GM18907 (cell line): ENCODE results near the gene POU2AF1.
"Not testable (repeated sequence)": the region's sequence is repeated elsewhere in the genome, so short reads cannot be mapped to it uniquely, and the experiment has no call there.

Experiments used
- ATAC-seq: cut with Tn5 transposase; IDR thresholded peaks from one replicate; pipeline ENCODE4 v1.9.1; 2021; ENCODE audit warnings: mild to moderate bottlenecking, moderate library complexity; ENCODE audit not compliant: unreplicated experiment

POU2AF1 gene

GRCh38 chr11:111322534-111322933 is 56.5 kb downstream of the POU2AF1 start:
- no peak for ATAC-seq

GRCh38 chr11:111320728-111321568 is 58.1 kb downstream of the POU2AF1 start:
- no peak for ATAC-seq

GRCh38 chr11:111320199-111320598 is 58.9 kb downstream of the POU2AF1 start:
- ATAC-seq: not testable (repeated sequence)

GRCh38 chr11:111319296-111319695 is 59.8 kb downstream of the POU2AF1 start:
- no peak for ATAC-seq

GRCh38 chr11:111312076-111312475 is 67.0 kb downstream of the POU2AF1 start:
- ATAC-seq: no peak

GRCh38 chr11:111310723-111311122 is 68.4 kb downstream of the POU2AF1 start:
- no peak for ATAC-seq

- ATAC-seq: no peak
These were observed 69.0 kb downstream of the POU2AF1 start for GRCh38 chr11:111310088-111310487.

- ATAC-seq: no peak
These were observed 69.7 kb downstream of the POU2AF1 start for GRCh38 chr11:111309215-111309915.

GRCh38 chr11:111308140-111308539 is 70.9 kb downstream of the POU2AF1 start:
- ATAC-seq: no peak

GRCh38 chr11:111307472-111308108 is 71.5 kb downstream of the POU2AF1 start:
- no peak for ATAC-seq

- no peak for ATAC-seq
These were observed 72.8 kb downstream of the POU2AF1 start for GRCh38 chr11:111306321-111306720.

- ATAC-seq: no peak
These were observed 73.2 kb downstream of the POU2AF1 start for GRCh38 chr11:111305876-111306275.

- no peak for ATAC-seq
These were observed 73.8 kb downstream of the POU2AF1 start for GRCh38 chr11:111305162-111305802.

- ATAC-seq: no peak
These were observed 75.6 kb downstream of the POU2AF1 start for GRCh38 chr11:111303461-111303860.

GRCh38 chr11:111302298-111302697 is 76.8 kb downstream of the POU2AF1 start:
- no peak for ATAC-seq
